Vagina (tissue), 2 donors: Measurements from ENCODE around the gene CFAP74. TPM values are rescaled to one million over a fixed set of nuclear protein-coding genes. Genes with fewer than 3 reads are reported as not detected.

Source experiments
- DNase-seq, 2 donors: peaks; one replicate each; pipeline ENCODE4 v3.0.0-alpha.2; 2017; ENCODE audit errors: extremely low spot score in 2 of 2
- H3K27ac ChIP-seq: fragments of 200-600 bp; sonication (generic); one replicate; pipeline ENCODE4 v1.5.1; 2019
- H3K27me3 ChIP-seq: fragments of 200-600 bp; sonication (generic); one replicate; pipeline ENCODE4 v1.5.1; 2019
- H3K36me3 ChIP-seq, 2 donors: fragments of 200-600 bp; sonication (generic); one replicate each; pipeline ENCODE4 v1.5.1; 2017 to 2019
- H3K4me1 ChIP-seq: fragments of 200-600 bp; sonication (generic); one replicate; pipeline ENCODE4 v1.5.1; 2019
- H3K4me3 ChIP-seq, 2 donors: fragments of 200-600 bp; sonication (generic); 1 replicate in 1 of 2; 2 replicates in 1 of 2; pipeline ENCODE4 v1.5.1; 2016 to 2019
- H3K9me3 ChIP-seq: fragments of 200-600 bp; sonication (generic); one replicate; pipeline ENCODE4 v1.5.1; 2019
- CTCF ChIP-seq, 3 experiments: fragments of 450-650 bp in 2 of 3; fragments of 200-600 bp in 1 of 3; sonication (generic) in 1 of 3; IDR thresholded peaks; one replicate each; pipeline ENCODE4 v1.5.1; 2017 to 2019; ENCODE audit warnings: antibody characterized with exemption in 3 of 3, mild to moderate bottlenecking in 2 of 3, moderate library complexity in 2 of 3
- POLR2A ChIP-seq, 2 donors: fragments of 450-650 bp; IDR thresholded peaks; one replicate each; pipeline ENCODE4 v1.6.1; 2017; ENCODE audit warnings: antibody characterized with exemption in 2 of 2, mild to moderate bottlenecking in 2 of 2, moderate library complexity in 2 of 2
- POLR2AphosphoS5 ChIP-seq, 2 donors: sonication (generic); formaldehyde crosslinking; IDR thresholded peaks; one replicate each; pipeline ENCODE4 v1.9.0; 2017; ENCODE audit warnings: antibody characterized with exemption in 2 of 2, mild to moderate bottlenecking in 2 of 2, low read depth in 1 of 2; ENCODE audit not compliant: insufficient read depth in 1 of 2
- intact Hi-C: fragments of 100-400 bp; cut with DNase I; formaldehyde crosslinking; loops from one replicate; pipeline ENCODE4 v1.15.1; 2023
- total RNA-seq: library from RNA; depleted of rRNA; stranded (reverse); fragments of >200 nt; gene quantifications from one replicate; pipeline ENCODE4 v1.2.3, GENCODE V29; 2016

CFAP74 gene
- total RNA-seq, 1 donor from 2014 or later = not detected

- intact Hi-C loops = no loop called here
- TF ChIP-seq POLR2AphosphoS5 (IDR thresholded peaks at IDR 0.05; ENCODE audit: insufficient read depth in 1 of 2, low read depth in 1 of 2) = no peak
- no peak for TF ChIP-seq POLR2A (IDR thresholded peaks at IDR 0.05)
- TF ChIP-seq CTCF (IDR thresholded peaks at IDR 0.05) = no peak
Observed at GRCh38 chr1:1895060-1895418, 108.5 kb downstream of the CFAP74 start.

GRCh38 chr1:1894354-1895059 is 109.1 kb downstream of the CFAP74 start:
- no peak overlapping the region for H3K4me3 ChIP-seq
- no peaks in the 10 kb centered on the region for H3K27me3 ChIP-seq
- H3K36me3 ChIP-seq = no peaks in the 10 kb centered on the region
- TF ChIP-seq POLR2A (IDR thresholded peaks at IDR 0.05) (no peak), POLR2AphosphoS5 (IDR thresholded peaks at IDR 0.05; ENCODE audit: insufficient read depth in 1 of 2, low read depth in 1 of 2) (no peak), CTCF (IDR thresholded peaks at IDR 0.05) (no peak)
- intact Hi-C loops = no loop called here
- no peaks in the 10 kb centered on the region for H3K9me3 ChIP-seq
- H3K4me1 ChIP-seq = peaks cover 42% of the 10 kb centered on the region
- peak overlapping the region; percentile 94 for H3K27ac ChIP-seq
- DNase-seq = no peak

More at GRCh38 chr1:1895060-1895418, 108.5 kb downstream of the CFAP74 start:
- Histone ChIP-seq H3K4me3 (no peak overlapping the region), H3K9me3 (no peaks in the 10 kb centered on the region), H3K36me3 (no peaks in the 10 kb centered on the region), H3K27me3 (no peaks in the 10 kb centered on the region), H3K4me1 (peaks cover 38% of the 10 kb centered on the region), H3K27ac (no peak overlapping the region)
- DNase-seq = no peak

- Histone ChIP-seq H3K36me3 (no peaks in the 10 kb centered on the region), H3K4me1 (peaks cover 47% of the 10 kb centered on the region), H3K4me3 (no peak overlapping the region), H3K27ac (peak overlapping the region; percentile 94), H3K27me3 (no peaks in the 10 kb centered on the region), H3K9me3 (no peaks in the 10 kb centered on the region)
- TF ChIP-seq POLR2AphosphoS5 (IDR thresholded peaks at IDR 0.05; ENCODE audit: insufficient read depth in 1 of 2, low read depth in 1 of 2) (no peak), CTCF (IDR thresholded peaks at IDR 0.05) (no peak), POLR2A (IDR thresholded peaks at IDR 0.05) (no peak)
- no peak for DNase-seq
- intact Hi-C loops = no loop called here
Observed at GRCh38 chr1:1893997-1894353, 109.6 kb downstream of the CFAP74 start.

GRCh38 chr1:1893291-1893985 is 110.1 kb downstream of the CFAP74 start:
- Histone ChIP-seq H3K36me3 (no peaks in the 10 kb centered on the region), H3K27me3 (no peaks in the 10 kb centered on the region), H3K4me1 (peaks cover 52% of the 10 kb centered on the region), H3K27ac (peak overlapping the region; percentile 94), H3K9me3 (no peaks in the 10 kb centered on the region), H3K4me3 (no peak overlapping the region)
- no peak for TF ChIP-seq POLR2AphosphoS5 (IDR thresholded peaks at IDR 0.05; ENCODE audit: insufficient read depth in 1 of 2, low read depth in 1 of 2)
- TF ChIP-seq POLR2A (IDR thresholded peaks at IDR 0.05) = no peak
- no peak for TF ChIP-seq CTCF (IDR thresholded peaks at IDR 0.05)
- DNase-seq = no peak
- intact Hi-C loops = no loop called here

- no peak for DNase-seq
- Histone ChIP-seq H3K27me3 (no peaks in the 10 kb centered on the region), H3K27ac (peak overlapping the region; percentile 94), H3K4me1 (peaks cover 59% of the 10 kb centered on the region), H3K9me3 (no peaks in the 10 kb centered on the region), H3K36me3 (no peaks in the 10 kb centered on the region), H3K4me3 (no peak overlapping the region)
- intact Hi-C loops = no loop called here
- no peak for TF ChIP-seq POLR2AphosphoS5 (IDR thresholded peaks at IDR 0.05; ENCODE audit: insufficient read depth in 1 of 2, low read depth in 1 of 2)
- TF ChIP-seq POLR2A (IDR thresholded peaks at IDR 0.05) = no peak
- TF ChIP-seq CTCF (IDR thresholded peaks at IDR 0.05) = no peak
Observed at GRCh38 chr1:1892763-1893120, 110.8 kb downstream of the CFAP74 start.
